MM.1S (cell line): Measurements from ENCODE around the gene DLEU7.

Experiments
- DNase-seq: peaks from one replicate; pipeline ENCODE4 v3.0.0-alpha.2; 2015
- H2AFZ ChIP-seq: fragments of 300-600 bp; sonication (generic); 2 replicates; pipeline ENCODE4 v1.6.0; 2016; ENCODE audit warnings: antibody characterized with exemption, low read length
- H3F3A ChIP-seq: fragments of 300-600 bp; sonication (generic); 2 replicates; pipeline ENCODE4 v1.6.1; 2016; ENCODE audit warnings: mild to moderate bottlenecking, antibody characterized with exemption, low read length, moderate library complexity, mixed read lengths; ENCODE audit not compliant: insufficient read depth
- H3K27ac ChIP-seq: fragments of 300-600 bp; sonication (generic); 2 replicates; pipeline ENCODE4 v1.5.1; 2016; ENCODE audit warnings: mild to moderate bottlenecking, low read length
- H3K27me3 ChIP-seq: fragments of 300-600 bp; sonication (generic); replicated peaks from 2 replicates; pipeline ENCODE4 v1.6.0; 2016; ENCODE audit warnings: low read length; ENCODE audit not compliant: insufficient read depth
- H3K36me3 ChIP-seq: fragments of 300-600 bp; sonication (generic); replicated peaks from 2 replicates; pipeline ENCODE4 v1.6.1; 2016; ENCODE audit warnings: mild to moderate bottlenecking, low read length, mixed read lengths; ENCODE audit not compliant: insufficient read depth
- H3K4me1 ChIP-seq: fragments of 300-600 bp; sonication (generic); 2 replicates; pipeline ENCODE4 v1.6.1; 2016; ENCODE audit warnings: low read length, mixed read lengths
- H3K4me2 ChIP-seq: fragments of 300-600 bp; sonication (generic); 2 replicates; pipeline ENCODE4 v1.6.0; 2016; ENCODE audit warnings: low read depth, low read length
- H3K4me3 ChIP-seq: fragments of 300-600 bp; sonication (generic); 2 replicates; pipeline ENCODE4 v1.5.1; 2016; ENCODE audit warnings: low read length, mixed read lengths
- H3K79me2 ChIP-seq: fragments of 300-600 bp; sonication (generic); 2 replicates; pipeline ENCODE4 v1.6.1; 2016; ENCODE audit warnings: mixed run types, low read length, mixed read lengths
- H3K9ac ChIP-seq: fragments of 300-600 bp; sonication (generic); 2 replicates; pipeline ENCODE4 v1.6.1; 2016; ENCODE audit warnings: low read length, mixed read lengths
- H3K9me2 ChIP-seq: fragments of 300-600 bp; sonication (generic); replicated peaks from 2 replicates; pipeline ENCODE4 v1.6.1; 2016; ENCODE audit warnings: mild to moderate bottlenecking, low read length, mixed read lengths; ENCODE audit not compliant: insufficient read depth
- H3K9me3 ChIP-seq: fragments of 300-600 bp; sonication (generic); replicated peaks from 2 replicates; pipeline ENCODE4 v1.6.1; 2016; ENCODE audit warnings: mild to moderate bottlenecking, low read length, mixed read lengths; ENCODE audit not compliant: insufficient read depth
- H4K20me1 ChIP-seq: fragments of 300-600 bp; sonication (generic); 2 replicates; pipeline ENCODE4 v1.6.1; 2016; ENCODE audit warnings: mild to moderate bottlenecking, low read length, moderate library complexity, mixed read lengths; ENCODE audit not compliant: insufficient read depth
- EZH2 ChIP-seq: fragments of 300-600 bp; sonication (generic); optimal IDR thresholded peaks from 2 replicates; pipeline ENCODE3; 2017; ENCODE audit warnings: low read depth, mild to moderate bottlenecking, antibody characterized with exemption, low read length, mixed read lengths
- EZH2phosphoT487 ChIP-seq: fragments of 300-600 bp; sonication (generic); IDR thresholded peaks from 2 replicates; pipeline ENCODE4 v1.6.1; 2018; ENCODE audit warnings: antibody characterized with exemption, low read length
- TF ChIP-seq, protein P1 (sequence below): fragments of 300-600 bp; sonication (generic); IDR thresholded peaks from 2 replicates; pipeline ENCODE4 v1.5.1; 2016; ENCODE audit warnings: antibody characterized with exemption, low read length, mixed read lengths

Gene DLEU7

DNA sequence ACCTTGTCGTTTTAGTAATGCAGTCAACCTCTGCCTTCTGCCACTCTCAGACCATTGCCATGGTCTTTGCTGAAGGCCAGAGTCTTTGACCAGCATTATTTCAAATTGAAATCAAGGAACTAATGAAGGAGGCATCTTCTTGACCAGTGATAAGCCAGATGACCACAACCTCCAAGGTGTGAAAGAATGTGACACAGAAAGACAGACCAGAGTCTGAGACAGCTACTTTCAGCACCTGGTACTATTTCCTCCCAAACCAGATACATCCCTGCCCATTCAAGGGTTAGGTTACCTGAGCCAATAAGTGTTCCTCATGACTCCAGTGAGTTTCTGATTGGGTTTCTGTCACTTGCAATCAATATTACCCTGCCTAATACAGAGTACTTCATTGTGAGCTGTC lies 45.8 kb upstream of the DLEU7 start:
- H3K4me3 ChIP-seq, result no peak overlapping the region
- H3K27ac ChIP-seq, result peak overlapping the region; percentile 17; the same call in 1 of the 2 replicates
- H3K36me3 ChIP-seq, result no peaks in the 10 kb centered on the region
- no peaks in the 10 kb centered on the region for H3K27me3 ChIP-seq
- H3K9ac ChIP-seq, result no peak overlapping the region
- peak; percentile 50 for DNase-seq
- no peaks in the 10 kb centered on the region for H4K20me1 ChIP-seq
- TF ChIP-seq EZH2phosphoT487 (no peak), EZH2 (no peak)
- TF ChIP-seq, protein P1, sequence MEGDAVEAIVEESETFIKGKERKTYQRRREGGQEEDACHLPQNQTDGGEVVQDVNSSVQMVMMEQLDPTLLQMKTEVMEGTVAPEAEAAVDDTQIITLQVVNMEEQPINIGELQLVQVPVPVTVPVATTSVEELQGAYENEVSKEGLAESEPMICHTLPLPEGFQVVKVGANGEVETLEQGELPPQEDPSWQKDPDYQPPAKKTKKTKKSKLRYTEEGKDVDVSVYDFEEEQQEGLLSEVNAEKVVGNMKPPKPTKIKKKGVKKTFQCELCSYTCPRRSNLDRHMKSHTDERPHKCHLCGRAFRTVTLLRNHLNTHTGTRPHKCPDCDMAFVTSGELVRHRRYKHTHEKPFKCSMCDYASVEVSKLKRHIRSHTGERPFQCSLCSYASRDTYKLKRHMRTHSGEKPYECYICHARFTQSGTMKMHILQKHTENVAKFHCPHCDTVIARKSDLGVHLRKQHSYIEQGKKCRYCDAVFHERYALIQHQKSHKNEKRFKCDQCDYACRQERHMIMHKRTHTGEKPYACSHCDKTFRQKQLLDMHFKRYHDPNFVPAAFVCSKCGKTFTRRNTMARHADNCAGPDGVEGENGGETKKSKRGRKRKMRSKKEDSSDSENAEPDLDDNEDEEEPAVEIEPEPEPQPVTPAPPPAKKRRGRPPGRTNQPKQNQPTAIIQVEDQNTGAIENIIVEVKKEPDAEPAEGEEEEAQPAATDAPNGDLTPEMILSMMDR, result no peak
- H3F3A ChIP-seq, result peaks cover 10% of the 10 kb centered on the region
- no peaks in the 10 kb centered on the region for H3K79me2 ChIP-seq
- H2AFZ ChIP-seq, result no peak overlapping the region
- no peak overlapping the region for H3K4me2 ChIP-seq
- no peaks in the 10 kb centered on the region for H3K9me3 ChIP-seq
- H3K4me1 ChIP-seq, result peaks cover 53% of the 10 kb centered on the region
- no peaks in the 10 kb centered on the region for H3K9me2 ChIP-seq

DNA sequence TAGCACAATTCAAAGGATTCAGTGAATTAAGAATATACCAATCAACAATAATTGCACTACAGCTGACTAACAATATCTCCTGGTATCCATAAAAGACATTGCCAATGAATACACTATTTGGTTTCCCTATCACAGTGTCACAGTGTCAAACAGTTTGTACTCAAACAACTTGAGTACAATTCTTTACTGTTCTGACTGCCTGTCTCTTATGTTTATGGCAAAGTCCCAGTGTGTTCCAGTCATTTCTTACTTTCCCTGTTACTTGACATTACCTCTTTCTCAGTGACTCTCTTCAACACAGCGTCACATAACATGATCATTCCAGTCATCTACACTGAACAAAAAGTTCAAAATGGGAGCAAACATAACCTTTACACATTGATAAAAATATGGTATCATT lies 44.9 kb upstream of the DLEU7 start:
- Histone ChIP-seq H3K4me2 (no peak overlapping the region), H4K20me1 (no peaks in the 10 kb centered on the region), H3F3A (peaks cover 9% of the 10 kb centered on the region; the same call in 1 of the 2 replicates), H3K27me3 (no peaks in the 10 kb centered on the region), H3K9me3 (no peaks in the 10 kb centered on the region), H3K4me1 (peaks cover 45% of the 10 kb centered on the region), H3K9me2 (no peaks in the 10 kb centered on the region), H2AFZ (no peak overlapping the region), H3K4me3 (no peak overlapping the region), H3K9ac (no peak overlapping the region), H3K27ac (no peak overlapping the region), H3K36me3 (no peaks in the 10 kb centered on the region), H3K79me2 (no peaks in the 10 kb centered on the region)
- no peak for DNase-seq
- no peak for TF ChIP-seq EZH2phosphoT487
- TF ChIP-seq EZH2, result no peak
- TF ChIP-seq, protein P1, result no peak

DNA sequence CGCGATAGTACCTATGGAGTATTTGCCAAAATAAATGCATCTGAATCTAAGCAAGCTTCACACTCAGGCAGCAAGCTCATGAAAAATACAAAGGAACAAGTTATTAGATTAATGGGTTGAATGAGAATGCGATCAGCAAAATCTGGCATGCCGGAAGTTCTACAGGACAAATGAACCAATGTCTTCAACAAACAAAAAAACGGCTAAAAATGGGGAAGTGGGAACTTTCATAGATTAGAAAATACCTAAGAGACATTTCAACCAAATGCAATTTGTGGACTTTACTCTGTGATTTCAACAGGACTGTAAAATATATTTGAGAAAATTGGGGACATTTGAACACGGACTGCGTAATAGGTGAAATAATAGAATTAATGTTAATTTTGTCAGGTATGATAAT lies 43.7 kb upstream of the DLEU7 start:
- H4K20me1 ChIP-seq, result no peaks in the 10 kb centered on the region

More for the DNA sequence above, 43.7 kb upstream of the DLEU7 start:
- Histone ChIP-seq H3K36me3 (no peaks in the 10 kb centered on the region), H3K9me3 (no peaks in the 10 kb centered on the region), H2AFZ (no peak overlapping the region), H3K4me1 (peaks cover 35% of the 10 kb centered on the region), H3K27ac (no peak overlapping the region), H3K4me3 (no peak overlapping the region), H3K9ac (no peak overlapping the region), H3K27me3 (no peaks in the 10 kb centered on the region), H3K79me2 (no peaks in the 10 kb centered on the region), H3K4me2 (no peak overlapping the region), H3F3A (peaks cover 5% of the 10 kb centered on the region; the same call in 1 of the 2 replicates), H3K9me2 (no peaks in the 10 kb centered on the region)
- TF ChIP-seq EZH2phosphoT487 (no peak), EZH2 (no peak)
- TF ChIP-seq, protein P1, result no peak
- no peak for DNase-seq
